ENCODE results near the gene SLC24A3.
"Not testable (repeated sequence)": the region's sequence is repeated elsewhere in the genome, so short reads cannot be mapped to it uniquely, and the experiment has no call there.

The SLC24A3 gene

GRCh38 chr20:19727251-19727847 is 514.9 kb downstream of the SLC24A3 start:
- no peak for DNase-seq (ENCODE audit: low read depth in 2 of 2, low spot score in 1 of 2)

DNA sequence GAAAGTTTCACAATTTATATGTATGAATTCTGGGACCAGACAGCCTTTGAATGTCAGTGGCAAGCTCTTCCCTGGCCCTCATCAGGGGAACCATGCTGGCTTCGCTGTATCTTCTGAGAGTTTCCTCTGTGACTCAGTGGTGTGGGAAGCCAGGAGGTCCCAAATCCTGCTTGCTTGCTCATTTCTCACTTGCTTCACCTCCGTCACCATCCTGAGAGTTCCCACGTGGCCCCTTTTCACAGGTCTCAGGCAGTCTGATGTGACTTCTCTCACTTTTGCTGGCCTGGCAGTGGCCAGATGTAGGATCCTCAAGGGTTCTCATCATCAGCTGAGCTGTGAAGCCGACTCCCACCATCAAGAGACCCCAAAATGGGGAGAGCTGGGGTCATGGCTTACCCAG is 517.2 kb downstream of the SLC24A3 start:
- DNase-seq (ENCODE audit: low read depth in 2 of 2, low spot score in 1 of 2) = no peak

DNA sequence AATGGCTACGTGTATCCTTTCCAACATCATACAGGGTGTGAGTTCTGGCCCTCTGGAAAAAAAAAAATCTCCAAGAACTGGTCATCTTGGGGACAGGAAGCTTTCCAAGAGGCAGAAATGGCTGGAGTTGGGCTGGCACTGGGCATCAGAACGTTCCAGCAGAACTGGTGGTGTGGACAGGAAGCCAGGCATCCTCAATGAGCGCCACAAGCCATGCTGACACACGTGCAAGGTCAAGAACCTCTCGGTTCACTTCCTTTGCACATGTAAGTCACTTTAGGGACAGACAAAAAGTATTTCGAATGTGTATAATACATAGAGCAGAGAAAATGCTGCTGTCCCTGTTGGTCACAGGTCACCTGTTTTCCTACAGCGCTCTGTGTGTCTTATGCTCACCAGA is 518.3 kb downstream of the SLC24A3 start:
- no peak for DNase-seq (ENCODE audit: low read depth in 2 of 2, low spot score in 1 of 2)

DNA sequence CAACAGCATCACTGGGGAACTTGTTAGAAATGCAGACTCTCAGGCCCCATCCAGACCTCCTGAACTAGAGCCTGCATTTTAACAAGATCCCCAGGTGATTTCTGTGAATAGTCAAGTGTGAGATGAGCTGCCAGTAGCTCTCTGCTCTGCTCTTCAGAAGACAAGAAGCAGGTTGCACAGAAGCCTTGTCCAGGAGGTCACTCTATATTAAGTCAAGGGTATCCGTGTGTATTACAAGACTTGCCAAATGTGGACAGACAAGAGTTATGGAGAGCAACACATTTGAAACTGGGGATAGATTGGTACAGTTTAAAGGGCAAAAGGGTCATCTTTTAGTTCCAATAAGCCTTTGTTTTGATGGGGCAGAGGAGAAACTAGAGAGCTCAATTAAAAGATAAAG is 522.4 kb downstream of the SLC24A3 start:
- no peak for DNase-seq (ENCODE audit: low read depth in 2 of 2, low spot score in 1 of 2)

GRCh38 chr20:19735446-19735845 is 523.0 kb downstream of the SLC24A3 start:
- no peak for DNase-seq (ENCODE audit: low read depth in 2 of 2, low spot score in 1 of 2)

DNA sequence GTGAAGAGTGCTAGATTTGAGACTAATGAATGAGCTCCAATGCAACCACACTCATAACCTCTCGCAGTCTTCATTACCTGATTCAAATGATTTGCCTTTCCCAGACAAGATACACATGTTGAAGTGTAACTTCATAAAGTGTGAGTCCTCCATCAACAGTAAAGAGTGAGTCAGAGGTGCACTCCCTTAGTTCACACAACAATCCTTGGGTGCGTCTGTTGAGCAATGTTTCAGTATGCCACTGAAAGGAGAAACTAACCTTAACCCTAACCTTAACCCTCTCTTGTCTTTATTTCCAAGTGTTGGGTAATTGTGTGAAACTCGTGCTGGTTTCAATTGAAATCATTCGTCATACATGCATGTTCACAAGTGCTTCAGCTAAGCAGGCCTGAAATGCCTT is 524.6 kb downstream of the SLC24A3 start:
- DNase-seq (ENCODE audit: low read depth in 2 of 2, low spot score in 1 of 2) = no peak

DNA sequence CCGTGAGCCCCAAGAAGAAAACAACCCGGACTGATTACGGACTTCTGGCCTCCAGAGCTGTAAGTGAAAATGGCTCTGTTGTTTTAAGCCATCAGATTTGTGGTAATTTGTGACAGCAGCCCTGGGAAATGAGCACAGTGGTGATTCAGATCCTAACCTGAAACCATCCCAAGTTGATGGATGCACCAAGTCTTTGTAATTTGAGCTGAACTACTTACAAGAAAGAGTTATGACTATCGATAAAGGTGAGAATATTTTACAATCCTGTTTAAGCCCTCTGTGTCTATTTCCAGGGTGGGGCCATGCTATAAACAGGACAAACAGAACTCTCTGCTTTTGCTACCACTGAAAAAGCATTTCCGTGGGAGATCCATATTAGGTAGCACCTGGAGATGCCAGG is 526.5 kb downstream of the SLC24A3 start:
- no peak for DNase-seq (ENCODE audit: low read depth in 2 of 2, low spot score in 1 of 2)

DNA sequence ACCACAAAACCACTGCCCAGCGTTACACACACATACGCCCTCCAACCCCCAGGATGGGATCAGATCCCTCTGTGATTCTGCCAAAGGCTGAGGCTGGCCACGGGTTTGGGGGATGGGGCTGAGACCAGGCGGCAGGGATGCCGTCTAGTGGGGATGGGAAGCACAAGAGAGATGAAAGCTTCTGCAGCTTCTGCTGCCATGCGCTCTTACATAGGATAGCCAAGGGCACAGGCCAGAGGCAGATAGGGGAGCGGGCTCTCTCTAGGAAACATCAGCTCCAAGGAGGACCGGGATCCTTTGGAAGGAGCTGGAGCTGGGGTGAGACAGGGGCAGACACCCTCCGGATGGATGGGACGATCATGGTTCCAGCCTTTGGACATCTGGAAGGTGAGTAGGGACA is 526.9 kb downstream of the SLC24A3 start:
- no peak for DNase-seq (ENCODE audit: low read depth in 2 of 2, low spot score in 1 of 2)

DNA sequence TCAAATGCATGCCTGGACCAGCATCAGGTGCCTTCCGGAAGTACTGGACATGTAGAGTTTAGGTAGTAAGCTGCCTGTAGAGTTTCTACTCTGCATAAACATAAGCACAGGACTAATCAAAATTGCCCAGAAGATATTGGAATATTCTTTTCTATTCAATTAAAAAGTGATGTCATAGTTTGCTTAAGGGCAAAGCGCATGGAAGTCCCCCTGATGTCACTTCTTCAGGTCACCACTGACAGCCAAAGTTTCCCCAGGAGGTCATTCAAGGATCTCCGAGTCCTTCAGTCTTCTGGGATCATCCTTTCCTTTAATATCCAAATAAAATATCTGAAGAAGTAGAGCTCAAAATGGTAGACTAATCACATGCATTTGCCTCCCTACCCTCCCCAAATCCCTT is 528.1 kb downstream of the SLC24A3 start:
- DNase-seq (ENCODE audit: low read depth in 2 of 2, low spot score in 1 of 2) = no peak

DNA sequence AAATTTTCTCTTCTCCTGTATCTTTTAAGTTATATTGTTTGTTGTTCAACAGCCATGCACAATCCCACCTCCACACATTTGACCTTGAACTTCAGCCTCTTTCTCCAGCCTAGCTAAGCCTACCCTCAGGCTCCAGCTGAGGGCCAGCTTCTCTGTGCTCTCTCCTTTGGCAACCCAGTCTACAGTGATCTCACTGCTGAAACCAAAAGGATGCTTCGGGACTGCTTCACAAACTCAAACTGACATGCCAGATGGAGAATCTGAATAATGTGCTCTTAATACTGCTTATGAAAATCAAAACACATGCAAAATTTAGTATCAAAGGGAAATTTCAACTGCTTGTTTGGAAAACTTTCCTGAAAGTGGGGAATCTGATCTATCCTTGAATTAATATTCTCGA is 529.5 kb downstream of the SLC24A3 start:
- DNase-seq (ENCODE audit: low read depth in 2 of 2, low spot score in 1 of 2) = no peak

DNA sequence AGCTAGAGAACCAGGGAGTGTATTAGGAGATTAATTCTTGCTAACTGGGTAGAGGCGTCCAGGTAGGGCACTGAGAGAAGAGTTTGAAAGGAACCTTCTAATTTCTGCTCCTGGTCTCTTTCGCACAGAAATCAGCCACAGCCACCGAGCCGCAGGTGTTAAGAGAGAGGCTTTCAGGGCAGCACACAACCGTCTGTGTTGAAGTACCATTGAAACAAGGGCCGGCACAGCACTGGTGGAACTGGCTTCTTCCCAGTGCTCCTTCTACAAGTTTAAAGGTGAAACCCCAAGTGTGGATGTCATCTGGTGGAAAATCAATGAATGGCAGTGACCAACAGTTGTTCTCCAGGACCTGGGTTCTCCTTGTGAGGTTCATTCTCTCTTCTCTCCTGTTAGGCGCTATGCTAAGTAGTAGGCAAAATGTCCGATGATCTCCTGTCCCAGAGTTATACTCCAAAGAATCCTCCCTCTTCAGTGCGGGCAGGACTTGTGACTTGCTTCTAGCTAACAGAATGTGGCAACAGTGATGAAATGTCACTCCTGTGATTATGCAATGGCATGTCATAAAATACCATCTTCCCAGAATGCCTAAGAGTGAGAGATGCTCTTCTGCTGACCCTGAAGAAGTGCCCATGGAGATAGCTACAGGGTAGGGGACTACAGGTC is 530.7 kb downstream of the SLC24A3 start:
- DNase-seq (ENCODE audit: low read depth in 2 of 2, low spot score in 1 of 2) = no peak

GRCh38 chr20:19743640-19743995 is 531.2 kb downstream of the SLC24A3 start:
- DNase-seq (ENCODE audit: low read depth in 2 of 2, low spot score in 1 of 2) = no peak

DNA sequence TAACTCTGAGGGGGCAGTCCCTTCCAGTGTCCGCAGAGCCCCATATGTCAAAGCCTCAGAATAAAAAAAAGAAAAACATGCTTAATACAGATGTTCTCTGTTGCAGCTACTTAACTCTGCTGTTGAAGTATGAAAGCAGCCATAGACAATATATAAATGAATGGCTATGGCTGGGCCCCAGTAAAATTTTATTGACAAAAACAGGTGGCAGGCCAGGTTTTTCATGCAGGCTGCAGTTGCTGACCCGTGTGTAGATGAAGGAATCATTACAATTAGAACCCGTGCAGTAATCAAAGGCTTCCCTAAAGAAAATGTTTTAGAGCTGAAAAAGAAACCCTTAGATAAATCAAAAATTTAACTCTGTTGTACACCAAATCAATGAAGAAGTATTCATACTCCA is 532.7 kb downstream of the SLC24A3 start:
- DNase-seq (ENCODE audit: low read depth in 2 of 2, low spot score in 1 of 2) = no peak

GRCh38 chr20:19745584-19745983 is 533.1 kb downstream of the SLC24A3 start:
- no peak for DNase-seq (ENCODE audit: low read depth in 2 of 2, low spot score in 1 of 2)

GRCh38 chr20:19746396-19746795 is 534.0 kb downstream of the SLC24A3 start:
- DNase-seq (ENCODE audit: low read depth in 2 of 2, low spot score in 1 of 2) = no peak

DNA sequence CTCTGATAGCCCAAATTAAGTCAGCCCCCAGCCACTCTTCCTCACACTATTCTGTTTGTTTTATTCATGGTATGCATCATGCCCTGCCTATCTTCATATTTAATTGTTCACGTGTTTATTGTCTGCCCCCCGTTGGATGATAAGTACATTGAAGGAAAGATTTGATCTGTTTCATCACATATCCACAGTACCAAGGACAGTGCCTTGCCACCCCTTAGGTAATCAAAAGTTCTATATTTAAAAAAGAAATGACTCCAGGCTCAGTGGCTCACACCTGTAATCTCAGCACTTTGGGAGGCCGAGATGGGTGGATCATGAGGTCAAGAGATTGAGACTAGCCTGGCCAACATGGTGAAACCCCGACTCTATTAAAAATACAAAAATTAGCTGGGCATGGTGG is 535.5 kb downstream of the SLC24A3 start:
- DNase-seq (ENCODE audit: low read depth in 2 of 2, low spot score in 1 of 2) = no peak

DNA sequence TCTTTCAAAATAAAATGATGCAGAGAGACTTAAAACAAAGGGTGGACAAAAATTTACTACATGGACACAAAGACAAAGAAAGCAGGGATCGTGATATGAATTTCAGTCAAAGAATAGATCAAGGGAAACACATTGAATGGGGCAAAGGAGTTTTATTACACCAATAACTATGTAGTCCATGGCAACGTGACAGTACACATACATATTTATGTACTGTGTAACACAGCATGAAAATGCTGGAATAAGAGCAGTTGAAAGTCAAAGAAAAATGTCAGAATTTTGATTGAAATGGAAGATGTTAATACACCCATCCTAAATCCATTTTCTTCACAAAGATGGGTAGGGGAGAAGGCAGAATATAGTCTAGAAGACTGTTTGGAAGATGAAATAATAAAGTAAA is 536.2 kb downstream of the SLC24A3 start:
- DNase-seq (ENCODE audit: low read depth in 2 of 2, low spot score in 1 of 2) = no peak

DNA sequence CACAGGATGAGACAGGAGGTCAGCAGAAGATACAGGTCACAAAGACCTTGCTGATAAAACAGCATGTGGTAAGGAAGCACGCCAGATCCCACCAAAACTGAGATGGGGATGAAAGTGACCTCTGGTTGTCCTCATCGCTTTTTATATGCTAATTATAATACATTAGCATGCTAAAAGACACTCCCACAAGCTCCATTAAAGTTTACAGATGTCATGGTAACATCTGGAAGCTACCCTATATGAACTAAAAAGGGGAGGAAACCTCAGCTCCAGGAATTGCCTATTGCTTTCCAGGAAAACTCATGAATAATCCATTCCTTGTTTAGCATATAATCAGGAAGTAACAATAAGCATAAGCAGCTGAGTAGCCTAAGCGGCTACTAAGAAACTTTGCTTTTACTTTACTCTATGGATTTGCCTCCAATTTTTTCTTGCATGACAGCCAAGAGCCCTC is 537.2 kb downstream of the SLC24A3 start:
- DNase-seq (ENCODE audit: low read depth in 2 of 2, low spot score in 1 of 2) = no peak

- no peak for DNase-seq (ENCODE audit: low read depth in 2 of 2, low spot score in 1 of 2)
Measured at GRCh38 chr20:19750101-19750606, 537.7 kb downstream of the SLC24A3 start.

DNA sequence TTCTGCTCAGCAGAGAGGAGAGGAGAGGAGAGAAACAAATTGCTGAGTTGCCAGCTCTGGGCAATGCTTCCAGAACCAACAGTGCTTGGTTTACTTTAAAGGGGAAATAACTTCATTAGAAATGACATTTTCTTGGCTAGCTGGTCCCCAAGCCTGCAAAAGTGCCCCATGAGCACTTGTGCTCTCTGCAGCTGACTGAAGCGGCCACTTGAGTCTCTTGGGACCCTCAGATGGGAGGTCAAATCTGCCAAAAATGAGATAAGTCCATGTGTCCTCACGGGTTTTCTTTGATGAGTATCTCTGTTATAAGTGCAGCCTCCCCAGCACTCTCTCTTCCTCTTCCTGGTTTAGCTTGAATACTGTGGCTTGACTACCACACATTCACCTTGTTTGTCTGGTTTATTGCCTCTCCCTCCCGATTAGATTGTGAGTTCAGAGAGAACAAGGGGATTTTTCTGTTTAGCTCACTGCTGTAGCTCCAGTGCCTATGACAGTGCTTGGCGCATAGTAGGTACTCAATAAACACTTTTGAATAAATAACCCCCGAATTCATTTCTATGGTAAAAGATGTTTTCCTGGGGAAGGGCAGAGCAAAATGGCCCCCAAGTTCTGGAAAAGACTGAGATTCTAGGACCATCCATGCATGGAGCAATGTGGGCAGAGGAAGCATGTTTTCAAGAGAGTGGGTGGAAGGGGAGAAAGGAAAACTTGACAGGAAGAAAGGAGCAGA is 538.6 kb downstream of the SLC24A3 start:
- DNase-seq (ENCODE audit: low read depth in 2 of 2, low spot score in 1 of 2) = no peak

- DNase-seq (ENCODE audit: low read depth in 2 of 2, low spot score in 1 of 2) = not testable (repeated sequence)
Measured at GRCh38 chr20:19754201-19754600, 541.8 kb downstream of the SLC24A3 start.

GRCh38 chr20:19756761-19757486 is 544.5 kb downstream of the SLC24A3 start:
- DNase-seq (ENCODE audit: low read depth in 2 of 2, low spot score in 1 of 2) = no peak
